HEK293 (cell line): Measurements from ENCODE around the gene AGXT.

Experiments used
- CTCF ChIP-seq: fragments of 450-650 bp; formaldehyde crosslinking; IDR thresholded peaks from 2 replicates; pipeline ENCODE4 v1.5.1; 2016; ENCODE audit warnings: missing biosample characterization, missing genetic modification characterization
- KLF8 ChIP-seq: fragments of 450-650 bp; formaldehyde crosslinking; IDR thresholded peaks from 2 replicates; pipeline ENCODE4 v1.5.1; 2016; ENCODE audit warnings: missing biosample characterization, missing genetic modification characterization
- TCF7L2 ChIP-seq: IDR thresholded peaks from 2 replicates; pipeline ENCODE4 v1.6.1; 2011; ENCODE audit warnings: low read depth, mild to moderate bottlenecking, inconsistent platforms, low read length, moderate library complexity, borderline replicate concordance
- YY1 ChIP-seq: fragments of 450-650 bp; formaldehyde crosslinking; IDR thresholded peaks from 2 replicates; pipeline ENCODE4 v1.5.1; 2018; ENCODE audit warnings: missing biosample characterization, missing genetic modification characterization
- ZNF132 ChIP-seq: fragments of 450-650 bp; formaldehyde crosslinking; IDR thresholded peaks from 2 replicates; pipeline ENCODE4 v1.5.1; 2017; ENCODE audit warnings: missing biosample characterization, missing genetic modification characterization, borderline replicate concordance
- ZNF302 ChIP-seq: fragments of 450-650 bp; formaldehyde crosslinking; IDR thresholded peaks from 2 replicates; pipeline ENCODE4 v1.5.1; 2016; ENCODE audit warnings: missing biosample characterization, missing genetic modification characterization, low read depth
- ZNF394 ChIP-seq: fragments of 450-650 bp; formaldehyde crosslinking; IDR thresholded peaks from 2 replicates; pipeline ENCODE4 v1.5.1; 2016; ENCODE audit warnings: missing biosample characterization, missing genetic modification characterization, mild to moderate bottlenecking, moderate library complexity, borderline replicate concordance
- ZNF398 ChIP-seq: fragments of 450-650 bp; formaldehyde crosslinking; IDR thresholded peaks from 2 replicates; pipeline ENCODE4 v1.5.1; 2017; ENCODE audit warnings: missing biosample characterization, missing genetic modification characterization
- ZNF501 ChIP-seq: fragments of 450-650 bp; formaldehyde crosslinking; IDR thresholded peaks from 2 replicates; pipeline ENCODE4 v1.5.1; 2016; ENCODE audit warnings: missing biosample characterization, missing genetic modification characterization
- ZNF521 ChIP-seq: fragments of 450-650 bp; formaldehyde crosslinking; IDR thresholded peaks from 2 replicates; pipeline ENCODE4 v1.5.1; 2017; ENCODE audit warnings: missing biosample characterization, mild to moderate bottlenecking, missing genetic modification characterization
- ZNF747 ChIP-seq: fragments of 450-650 bp; formaldehyde crosslinking; IDR thresholded peaks from 2 replicates; pipeline ENCODE4 v1.5.1; 2016; ENCODE audit warnings: missing biosample characterization, missing genetic modification characterization
- ZSCAN30 ChIP-seq: fragments of 450-650 bp; IDR thresholded peaks from 2 replicates; pipeline ENCODE4 v1.5.1; 2018; ENCODE audit warnings: missing biosample characterization, mild to moderate bottlenecking, missing genetic modification characterization, moderate library complexity

GRCh38 chr2:240858321-240858720 lies 10.3 kb upstream of the AGXT start:
- no peak for TF ChIP-seq CTCF
- no peak for TF ChIP-seq YY1
- TF ChIP-seq ZNF398 (tag by site-specific recombination): no peak
- no peak for TF ChIP-seq ZSCAN30
- TF ChIP-seq ZNF394: no peak
- TF ChIP-seq ZNF501 (tag by site-specific recombination): no peak
- TF ChIP-seq ZNF521 (tag by site-specific recombination): no peak
- TF ChIP-seq ZNF747 (tag by site-specific recombination): no peak
- TF ChIP-seq ZNF132 (tag by site-specific recombination): no peak
- no peak for TF ChIP-seq ZNF302
- no peak for TF ChIP-seq KLF8 (tag by site-specific recombination)
- no peak for TF ChIP-seq TCF7L2
